ENCODE results near the gene PTGR2.
A peak's percentile ranks its signal among the peaks of the same experiment; 100 is the strongest.
"Not testable (repeated sequence)": the region's sequence is repeated elsewhere in the genome, so short reads cannot be mapped to it uniquely, and the experiment has no call there.

PTGR2 gene

DNA sequence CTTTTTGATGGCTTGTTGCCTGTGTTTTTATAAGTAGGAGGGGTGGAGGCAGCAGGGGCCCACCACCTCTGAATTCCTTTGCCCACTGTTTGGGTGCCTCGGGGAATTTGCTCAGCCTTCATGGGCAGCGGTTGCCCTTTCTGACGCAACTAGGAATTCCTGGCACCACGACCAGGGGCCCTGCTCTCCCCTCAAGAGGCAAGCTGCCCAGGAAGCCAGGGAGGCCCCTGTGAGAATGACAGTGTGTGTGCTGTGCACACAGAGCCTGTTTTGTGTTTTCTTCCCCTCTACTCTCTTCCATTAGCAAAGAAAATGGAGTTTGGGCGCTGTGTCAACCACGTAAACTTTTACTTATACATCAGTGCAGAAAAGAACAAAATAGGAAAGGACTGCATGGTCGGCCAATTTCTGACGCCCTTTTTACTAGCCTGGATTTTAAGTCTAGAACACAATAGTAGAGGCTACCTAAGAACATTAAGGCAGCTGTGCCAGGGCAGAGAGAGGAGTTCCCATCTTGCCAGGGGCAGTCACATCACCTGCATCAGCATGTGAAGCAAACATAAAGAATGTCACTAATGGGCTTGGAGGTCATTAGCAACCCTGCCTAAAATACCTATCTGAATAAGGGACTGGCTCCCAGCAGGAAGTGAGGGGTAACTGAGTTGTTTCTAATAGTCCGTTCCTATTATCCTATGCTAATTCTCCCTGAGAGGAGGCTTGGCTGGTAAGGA, 17.9 kb upstream of the PTGR2 start:
- no peak for DNase-seq

DNA sequence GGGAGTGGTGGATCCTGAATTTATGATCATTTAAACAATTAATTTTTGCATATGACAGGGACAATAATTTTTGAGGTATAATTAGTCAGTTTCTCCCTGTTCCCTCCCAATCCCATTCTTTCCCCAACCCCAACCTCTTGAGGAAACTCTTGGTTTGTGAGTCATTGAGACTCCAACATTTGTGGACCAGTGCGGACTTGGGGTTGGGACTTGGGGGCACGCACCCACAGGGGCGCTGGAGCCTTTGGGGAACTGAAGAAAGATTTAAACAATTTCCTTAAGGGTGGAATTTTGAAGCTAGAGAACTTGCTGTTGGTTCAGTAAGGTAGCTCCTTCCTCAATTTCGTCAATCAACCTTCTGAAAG, 17.4 kb upstream of the PTGR2 start:
- DNase-seq: no peak

DNA sequence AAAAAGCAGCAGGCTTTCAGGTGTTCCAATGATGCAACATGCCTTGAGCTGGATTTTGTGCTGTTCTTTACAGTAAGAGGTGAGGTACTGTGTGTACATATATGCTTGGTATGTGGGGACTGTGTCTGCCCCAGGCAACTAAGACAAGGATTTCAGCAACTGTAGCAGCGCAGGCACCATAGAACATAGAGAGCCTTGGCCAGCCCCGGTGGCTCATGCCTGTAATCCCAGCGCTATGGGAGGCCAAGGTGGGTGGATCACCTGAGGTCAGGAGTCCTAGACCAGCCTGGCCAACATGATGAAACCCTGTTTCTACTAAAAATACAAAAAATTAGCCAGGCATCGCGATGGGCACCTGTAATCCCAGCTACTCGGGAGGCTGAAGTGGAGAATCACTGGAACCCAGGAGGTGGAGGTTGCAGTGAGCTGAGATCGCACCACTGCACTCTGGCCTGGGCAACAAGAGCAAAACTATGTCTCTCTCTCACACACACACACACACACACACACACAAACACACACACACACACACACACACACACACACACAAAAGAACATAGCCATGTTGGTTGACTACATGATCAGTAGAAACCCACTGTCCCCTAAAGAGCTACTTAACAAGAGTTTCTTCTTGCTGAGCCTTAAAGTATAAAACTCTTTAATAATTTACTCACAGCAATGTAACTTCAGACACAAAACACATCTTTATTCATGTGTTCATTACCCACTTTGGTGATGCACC, 13.2 kb upstream of the PTGR2 start:
- not testable (repeated sequence) for DNase-seq

GRCh38 chr14:73842201-73842600, 9.4 kb upstream of the PTGR2 start:
- no peak for DNase-seq

- no peak for DNase-seq
Observed at GRCh38 chr14:73842851-73843250, 8.8 kb upstream of the PTGR2 start.

- no peak for DNase-seq
Observed at GRCh38 chr14:73843296-73843695, 8.3 kb upstream of the PTGR2 start.

GRCh38 chr14:73846947-73847346, 4.7 kb upstream of the PTGR2 start:
- no peak for DNase-seq

- no peak for DNase-seq
Observed at GRCh38 chr14:73851000-73851399, 631 bp upstream of the PTGR2 start.

DNA sequence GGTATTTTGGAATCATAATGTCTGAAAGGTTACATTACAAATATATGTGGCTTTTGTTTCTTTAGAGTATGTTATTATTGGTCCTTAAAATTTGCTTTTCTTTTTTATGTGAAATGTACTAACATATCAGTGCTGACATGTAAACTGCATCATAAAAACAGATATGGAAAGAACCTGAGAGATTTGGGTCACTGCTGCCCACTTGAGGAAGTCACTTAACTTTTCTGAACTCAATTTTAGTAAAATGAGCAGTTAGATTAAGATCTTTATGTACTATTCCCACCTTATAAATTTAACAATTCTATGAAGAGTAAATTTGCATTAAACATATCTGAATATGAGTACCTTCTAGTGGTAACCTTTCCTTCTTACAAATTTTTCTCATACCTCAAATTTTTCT, 7.5 kb downstream of the PTGR2 start:
- DNase-seq: no peak

- no peak for DNase-seq
Observed at GRCh38 chr14:73861073-73861472, 9.4 kb downstream of the PTGR2 start.

DNA sequence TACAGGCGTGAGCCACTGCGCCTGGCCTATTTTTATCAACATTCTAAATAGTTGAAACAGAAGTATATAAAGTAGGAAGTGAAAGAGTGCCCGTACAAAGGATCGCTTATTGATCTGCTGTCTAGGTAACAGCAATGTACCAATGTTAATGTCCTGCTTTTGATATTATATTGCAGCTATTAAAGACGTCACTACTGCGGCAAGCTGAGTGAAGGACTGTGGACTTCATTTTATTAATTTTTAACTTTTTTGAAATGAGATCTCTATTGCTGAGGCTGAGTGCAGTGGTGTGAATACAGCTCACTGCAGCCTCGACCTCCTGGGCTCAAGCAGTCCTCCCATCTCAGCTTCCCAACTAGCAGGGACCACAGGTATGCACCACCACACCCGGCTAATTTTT, 10.8 kb downstream of the PTGR2 start:
- no peak for DNase-seq

GRCh38 chr14:73863209-73863608, 11.6 kb downstream of the PTGR2 start:
- no peak for DNase-seq

GRCh38 chr14:73865534-73866113, 14.0 kb downstream of the PTGR2 start:
- no peak for DNase-seq

DNA sequence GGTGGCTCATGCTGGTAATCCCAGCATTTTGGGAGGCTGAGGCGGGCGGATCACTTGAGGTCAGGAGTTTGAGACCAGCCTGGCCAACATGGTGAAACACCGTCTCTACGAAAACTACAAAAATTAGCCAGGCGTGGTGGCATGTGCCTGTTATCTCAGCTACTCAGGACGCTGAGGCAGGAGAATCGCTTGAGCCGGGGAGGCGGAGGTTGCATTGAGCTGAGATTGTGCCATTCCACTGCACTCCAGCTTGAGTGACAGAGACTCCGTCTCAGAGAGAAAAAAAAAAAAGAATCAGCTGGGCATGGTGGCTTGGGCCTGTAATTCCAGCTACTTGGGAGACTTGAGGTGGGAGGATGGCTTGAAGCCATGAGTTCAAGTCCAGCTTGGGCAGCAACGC, 18.1 kb downstream of the PTGR2 start:
- DNase-seq: not testable (repeated sequence)

GRCh38 chr14:73870525-73871235, 19.0 kb downstream of the PTGR2 start:
- DNase-seq: no peak

- no peak for DNase-seq
Observed at GRCh38 chr14:73873660-73874059, 22.0 kb downstream of the PTGR2 start.

DNA sequence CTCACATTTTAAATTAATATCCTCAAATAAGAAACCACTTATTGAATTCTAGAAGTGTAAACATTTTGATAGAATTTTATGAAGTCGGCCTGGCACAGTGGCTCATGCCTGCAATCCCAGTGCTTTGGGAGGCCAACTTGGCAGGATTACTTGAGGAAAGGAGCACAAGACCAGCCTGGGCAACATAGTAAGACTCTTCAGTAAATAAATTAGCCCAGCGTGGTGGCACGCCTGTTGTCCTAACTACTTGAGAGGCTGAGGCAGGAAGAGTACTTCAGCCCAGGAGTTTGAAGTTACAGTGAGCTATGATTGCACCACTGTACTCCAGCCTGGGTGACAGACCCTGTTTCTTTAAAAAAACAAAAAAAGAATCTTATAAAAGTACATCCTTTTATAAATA, 26.2 kb downstream of the PTGR2 start:
- no peak for DNase-seq

GRCh38 chr14:73878436-73878835, 26.8 kb downstream of the PTGR2 start:
- DNase-seq: no peak

DNA sequence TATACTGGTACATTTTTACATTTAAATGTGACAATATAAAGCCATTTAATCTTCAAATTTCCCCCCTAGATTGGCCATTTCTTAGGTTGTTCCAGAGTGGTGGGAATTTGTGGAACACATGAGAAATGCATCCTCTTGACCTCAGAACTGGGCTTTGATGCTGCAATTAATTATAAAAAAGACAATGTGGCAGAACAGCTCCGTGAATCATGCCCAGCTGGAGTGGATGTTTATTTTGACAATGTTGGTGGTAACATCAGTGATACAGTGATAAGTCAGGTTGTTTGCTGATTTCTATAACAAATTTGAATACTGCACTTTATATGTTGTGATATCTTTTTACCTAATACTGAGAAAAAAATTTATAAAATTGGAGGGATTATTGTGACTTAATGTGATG, 27.4 kb downstream of the PTGR2 start:
- no peak for DNase-seq

GRCh38 chr14:73884438-73885190, 33.0 kb downstream of the PTGR2 start:
- no peak for DNase-seq

DNA sequence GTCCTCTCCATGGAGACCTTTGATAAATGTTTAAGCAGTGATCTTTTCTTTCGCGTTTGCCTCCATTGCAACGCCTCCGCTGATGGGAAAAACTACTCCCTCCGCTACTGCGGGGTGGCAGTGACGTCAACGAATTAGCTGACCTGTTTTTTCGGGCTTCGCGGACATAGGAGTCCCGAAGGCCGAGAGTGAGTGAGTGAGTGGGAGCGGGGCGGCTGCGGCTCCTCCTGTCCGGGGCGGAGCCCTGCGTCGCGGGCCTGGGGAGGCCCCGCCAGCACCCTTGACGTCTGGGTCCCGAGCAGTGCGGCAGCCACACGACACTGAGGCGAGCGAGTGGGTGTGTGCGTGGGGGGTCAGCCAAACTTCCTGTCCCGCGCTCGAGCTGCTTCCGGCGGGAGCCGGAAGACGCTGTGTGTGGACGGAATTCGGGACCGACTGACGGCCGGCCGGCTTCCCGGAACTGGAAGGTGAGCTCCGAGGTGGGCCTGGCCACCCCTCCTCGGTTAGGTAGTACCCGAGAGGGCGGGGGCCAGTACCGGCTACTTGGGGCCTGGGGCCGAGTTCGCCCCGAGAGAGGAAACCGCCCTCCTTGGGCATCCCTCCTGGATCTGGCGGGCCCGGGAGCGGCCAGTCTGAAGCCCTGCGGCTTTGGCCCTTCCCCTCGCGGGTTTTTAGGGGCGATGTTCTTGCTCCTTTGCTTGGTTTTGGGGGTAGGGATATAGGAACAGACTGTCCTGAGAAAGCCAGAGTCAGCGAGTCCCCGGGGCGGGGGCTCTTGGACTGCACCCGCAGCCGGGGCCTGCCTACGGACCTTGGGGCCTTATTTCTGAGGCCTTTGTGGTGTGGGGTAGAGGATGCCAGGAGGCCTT, 35.1 kb downstream of the PTGR2 start, which contains the start of gene ZNF410:
Gene ZNF410, plus strand, starts transcription at position 411 of the 869 bp plus-strand sequence. CDS start 5,317 bp downstream, outside the sequence.
- peak; percentile 92 for DNase-seq

DNA sequence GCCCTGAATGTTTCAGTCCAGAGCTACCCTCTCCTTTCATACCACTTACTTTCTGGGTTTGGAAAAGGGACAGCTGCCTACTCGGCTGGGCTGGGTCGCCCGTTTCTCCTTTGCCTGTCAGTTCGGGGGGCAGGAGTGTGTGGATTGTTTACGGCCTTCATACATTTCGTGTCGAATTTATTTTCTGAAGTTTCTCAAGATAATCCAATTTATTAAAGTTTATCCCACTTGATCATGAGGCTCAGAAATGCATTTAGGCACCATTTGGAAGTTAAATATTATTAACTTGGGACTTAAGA, 35.6 kb downstream of the PTGR2 start:
- DNase-seq: no peak
